KMS-11 (cell line): ENCODE measurements around the gene AGAP2.

Source experiments
- H2AFZ ChIP-seq: fragments of 200-600 bp; sonication (generic); 2 replicates; pipeline ENCODE4 v1.6.1; 2016; ENCODE audit warnings: antibody characterized with exemption, mixed run types, low read depth
- H3K27ac ChIP-seq: fragments of 200-600 bp; sonication (generic); 2 replicates; pipeline ENCODE4 v1.6.1; 2016; ENCODE audit warnings: mild to moderate bottlenecking, mixed run types
- H3K27me3 ChIP-seq: fragments of 200-600 bp; sonication (generic); 2 replicates; pipeline ENCODE4 v1.6.1; 2017; ENCODE audit warnings: mild to moderate bottlenecking, low read depth, mixed run types, moderate library complexity; ENCODE audit not compliant: insufficient read depth
- H3K36me3 ChIP-seq: fragments of 200-600 bp; sonication (generic); 2 replicates; pipeline ENCODE4 v1.6.1; 2017; ENCODE audit warnings: mild to moderate bottlenecking, mixed run types; ENCODE audit not compliant: insufficient read depth
- H3K4me1 ChIP-seq: fragments of 200-600 bp; sonication (generic); 2 replicates; pipeline ENCODE4 v1.6.1; 2016; ENCODE audit warnings: mild to moderate bottlenecking, low read depth, mixed run types; ENCODE audit not compliant: poor library complexity, severe bottlenecking
- H3K4me2 ChIP-seq: fragments of 200-600 bp; sonication (generic); 2 replicates; pipeline ENCODE4 v1.7.0; 2016; ENCODE audit warnings: mild to moderate bottlenecking, mixed run types
- H3K4me3 ChIP-seq: fragments of 200-600 bp; sonication (generic); IDR thresholded peaks from 2 replicates; pipeline ENCODE4 v1.6.1; 2017; ENCODE audit warnings: low read depth, low read length, mixed read lengths; ENCODE audit not compliant: insufficient read depth
- H3K79me2 ChIP-seq: fragments of 200-600 bp; sonication (generic); 2 replicates; pipeline ENCODE4 v1.6.1; 2016; ENCODE audit warnings: low read depth, mixed run types; ENCODE audit not compliant: insufficient read depth
- H3K9ac ChIP-seq: fragments of 200-600 bp; sonication (generic); 2 replicates; pipeline ENCODE4 v1.6.1; 2016; ENCODE audit warnings: mild to moderate bottlenecking, mixed run types
- H4K20me1 ChIP-seq: fragments of 200-600 bp; sonication (generic); 2 replicates; pipeline ENCODE4 v1.6.1; 2016; ENCODE audit warnings: mild to moderate bottlenecking, mixed run types; ENCODE audit not compliant: insufficient read depth
- TF ChIP-seq, protein P1 (sequence below): fragments of 200-600 bp; sonication (generic); conservative IDR thresholded peaks from 2 replicates; pipeline ENCODE4 v1.6.1; 2017; ENCODE audit warnings: low read depth, mild to moderate bottlenecking, antibody characterized with exemption, low read length, moderate library complexity, mixed read lengths

Gene AGAP2

DNA sequence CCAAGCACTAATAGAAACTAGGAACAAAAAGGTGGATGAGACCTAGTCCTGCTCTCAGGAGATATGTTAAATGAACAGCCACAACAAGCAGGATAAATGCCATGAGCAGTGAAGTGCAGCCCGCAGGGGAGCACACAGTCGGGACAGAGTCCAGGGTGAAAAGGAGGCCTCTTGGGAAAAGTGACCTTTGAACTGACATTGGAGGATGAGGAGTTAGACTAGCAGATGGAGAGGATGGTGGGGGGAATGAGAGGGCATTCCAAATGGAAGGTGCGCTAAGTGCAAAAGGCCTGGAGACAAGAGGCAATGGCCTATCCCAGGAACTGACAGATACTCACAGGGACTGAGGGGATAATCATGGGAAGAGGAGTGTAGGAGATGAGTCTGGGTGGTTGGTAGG, 40.1 kb downstream of the AGAP2 start:
- TF ChIP-seq, protein P1, sequence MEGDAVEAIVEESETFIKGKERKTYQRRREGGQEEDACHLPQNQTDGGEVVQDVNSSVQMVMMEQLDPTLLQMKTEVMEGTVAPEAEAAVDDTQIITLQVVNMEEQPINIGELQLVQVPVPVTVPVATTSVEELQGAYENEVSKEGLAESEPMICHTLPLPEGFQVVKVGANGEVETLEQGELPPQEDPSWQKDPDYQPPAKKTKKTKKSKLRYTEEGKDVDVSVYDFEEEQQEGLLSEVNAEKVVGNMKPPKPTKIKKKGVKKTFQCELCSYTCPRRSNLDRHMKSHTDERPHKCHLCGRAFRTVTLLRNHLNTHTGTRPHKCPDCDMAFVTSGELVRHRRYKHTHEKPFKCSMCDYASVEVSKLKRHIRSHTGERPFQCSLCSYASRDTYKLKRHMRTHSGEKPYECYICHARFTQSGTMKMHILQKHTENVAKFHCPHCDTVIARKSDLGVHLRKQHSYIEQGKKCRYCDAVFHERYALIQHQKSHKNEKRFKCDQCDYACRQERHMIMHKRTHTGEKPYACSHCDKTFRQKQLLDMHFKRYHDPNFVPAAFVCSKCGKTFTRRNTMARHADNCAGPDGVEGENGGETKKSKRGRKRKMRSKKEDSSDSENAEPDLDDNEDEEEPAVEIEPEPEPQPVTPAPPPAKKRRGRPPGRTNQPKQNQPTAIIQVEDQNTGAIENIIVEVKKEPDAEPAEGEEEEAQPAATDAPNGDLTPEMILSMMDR, result no peak
- Histone ChIP-seq H3K9ac (no peak overlapping the region), H3K4me2 (no peak overlapping the region), H3K27ac (no peak overlapping the region), H3K4me3 (no peak overlapping the region), H2AFZ (no peak overlapping the region), H3K4me1 (peaks cover 9% of the 10 kb centered on the region), H3K27me3 (no peaks in the 10 kb centered on the region), H4K20me1 (no peaks in the 10 kb centered on the region), H3K79me2 (peaks cover 14% of the 10 kb centered on the region), H3K36me3 (no peaks in the 10 kb centered on the region; the same call in 1 of the 2 replicates)

DNA sequence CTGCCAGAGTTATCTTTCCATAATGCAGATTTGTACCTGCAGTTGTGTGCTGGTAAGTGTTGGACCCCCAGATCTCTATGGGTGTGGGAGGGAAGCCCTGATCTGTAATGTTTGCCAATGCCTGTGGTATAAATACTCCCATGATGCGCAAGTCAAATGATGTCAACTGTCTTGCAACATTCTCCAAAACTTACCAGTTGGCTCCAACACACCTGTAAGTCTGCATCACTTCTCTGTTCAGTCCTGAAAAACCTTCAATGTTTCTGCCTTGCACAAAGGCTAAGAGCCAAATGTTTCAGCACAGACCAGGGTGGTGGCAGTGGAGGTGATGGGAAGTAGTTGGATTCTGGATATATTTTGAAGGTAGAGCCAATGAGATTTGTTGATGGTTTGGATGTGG, 41.5 kb downstream of the AGAP2 start:
- Histone ChIP-seq H2AFZ (no peak overlapping the region), H3K9ac (no peak overlapping the region), H3K27me3 (no peaks in the 10 kb centered on the region), H3K79me2 (peaks cover 14% of the 10 kb centered on the region), H3K4me2 (no peak overlapping the region), H4K20me1 (no peaks in the 10 kb centered on the region), H3K4me1 (peaks cover 15% of the 10 kb centered on the region), H3K27ac (no peak overlapping the region), H3K36me3 (no peaks in the 10 kb centered on the region; the same call in 1 of the 2 replicates), H3K4me3 (no peak overlapping the region)
- TF ChIP-seq, protein P1, result no peak

DNA sequence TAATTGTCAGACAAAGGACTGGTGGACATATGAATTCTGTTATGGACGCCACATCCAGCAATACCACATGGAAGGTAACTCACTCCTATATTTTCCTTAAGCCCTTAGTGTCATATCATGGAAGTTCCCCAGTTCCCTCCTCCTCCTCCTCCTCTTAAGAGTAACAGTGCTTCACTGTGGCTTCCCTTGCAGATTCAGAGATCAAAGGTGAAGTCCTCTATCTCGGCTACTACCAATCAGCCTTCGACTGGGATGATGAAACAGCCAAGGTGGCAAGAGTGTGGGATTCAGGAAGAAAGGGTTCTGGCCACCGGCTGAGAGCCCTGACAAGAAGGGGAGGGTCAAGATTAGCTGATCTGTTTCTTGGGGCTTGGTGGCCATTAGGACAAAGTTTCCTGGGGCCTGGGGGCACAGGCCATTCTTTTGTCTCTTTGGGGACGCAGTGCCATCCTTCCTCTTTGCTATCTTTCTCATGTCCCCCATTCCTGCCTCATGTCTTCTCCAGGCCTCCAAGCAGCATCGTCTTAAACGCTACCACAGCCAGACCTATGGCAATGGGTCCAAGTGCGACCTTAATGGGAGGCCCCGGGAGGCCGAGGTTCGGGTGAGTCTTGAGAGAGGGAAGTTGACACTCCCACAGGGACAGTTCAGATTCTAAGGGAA, 42.6 kb downstream of the AGAP2 start:
- H3K4me2 ChIP-seq, result no peak overlapping the region
- TF ChIP-seq, protein P1, result no peak
- H3K27me3 ChIP-seq, result no peaks in the 10 kb centered on the region
- H2AFZ ChIP-seq, result no peak overlapping the region
- no peak overlapping the region for H3K4me3 ChIP-seq
- H3K36me3 ChIP-seq, result no peaks in the 10 kb centered on the region; the same call in 1 of the 2 replicates
- peaks cover 15% of the 10 kb centered on the region for H3K4me1 ChIP-seq
- peaks cover 14% of the 10 kb centered on the region for H3K79me2 ChIP-seq
- H4K20me1 ChIP-seq, result no peaks in the 10 kb centered on the region
- no peak overlapping the region for H3K27ac ChIP-seq
- no peak overlapping the region for H3K9ac ChIP-seq

DNA sequence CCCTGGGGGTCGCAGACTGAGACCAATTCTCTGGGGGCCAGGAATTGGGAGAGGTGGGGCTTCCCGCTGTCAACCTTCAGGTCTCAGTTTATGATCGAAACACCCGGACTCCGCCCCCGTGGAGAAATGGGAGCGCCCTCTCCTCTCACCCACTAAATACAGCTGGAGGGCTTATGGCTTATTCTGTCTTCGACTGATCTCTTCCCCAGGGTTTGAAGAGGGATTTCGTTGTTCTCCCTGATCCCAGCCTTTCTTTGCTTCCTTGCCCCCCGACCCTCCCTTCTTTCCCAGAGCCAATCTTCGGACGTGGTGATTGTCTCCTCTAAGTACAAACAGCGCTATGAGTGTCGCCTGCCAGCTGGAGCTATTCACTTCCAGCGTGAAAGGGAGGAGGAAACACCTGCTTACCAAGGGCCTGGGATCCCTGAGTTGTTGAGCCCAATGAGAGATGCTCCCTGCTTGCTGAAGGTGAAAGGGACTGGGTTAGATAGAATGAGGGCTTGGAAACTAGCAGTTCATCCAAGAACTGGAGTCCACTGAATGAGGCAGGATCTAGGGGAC, 44.0 kb downstream of the AGAP2 start:
- Histone ChIP-seq H3K36me3 (no peaks in the 10 kb centered on the region; the same call in 1 of the 2 replicates), H3K4me2 (peak overlapping the region; percentile 89), H4K20me1 (no peaks in the 10 kb centered on the region), H3K27me3 (no peaks in the 10 kb centered on the region), H3K4me1 (peaks cover 15% of the 10 kb centered on the region), H3K4me3 (peak overlapping the region; percentile 92), H3K27ac (peak overlapping the region; percentile 28; the same call in 1 of the 2 replicates), H3K9ac (peak overlapping the region; percentile 64), H2AFZ (peak overlapping the region; percentile 89), H3K79me2 (peaks cover 14% of the 10 kb centered on the region)
- TF ChIP-seq, protein P1, result no peak
